GM19035 (cell line): ENCODE measurements around the gene CXADR.
"Not testable (repeated sequence)": the region's sequence is repeated elsewhere in the genome, so short reads cannot be mapped to it uniquely, and the experiment has no call there.

ENCODE experiments used
- ATAC-seq: cut with Tn5 transposase; IDR thresholded peaks from one replicate; pipeline ENCODE4 v1.9.1; 2021; ENCODE audit not compliant: unreplicated experiment

CXADR gene

GRCh38 chr21:17501107-17502006 is 11.5 kb upstream of the CXADR start:
- no peak for ATAC-seq

GRCh38 chr21:17502985-17503384 is 9.9 kb upstream of the CXADR start:
- ATAC-seq = not testable (repeated sequence)

- ATAC-seq = no peak
These were observed 5.9 kb upstream of the CXADR start for GRCh38 chr21:17506951-17507350.

GRCh38 chr21:17507591-17507990 is 5.3 kb upstream of the CXADR start:
- ATAC-seq = no peak

GRCh38 chr21:17513214-17514123 is 626 bp downstream of the CXADR start:
- ATAC-seq = peak; percentile 28

- no peak for ATAC-seq
These were observed 1.4 kb downstream of the CXADR start for GRCh38 chr21:17514124-17514845.

- not testable (repeated sequence) for ATAC-seq
These were observed 4.2 kb downstream of the CXADR start for GRCh38 chr21:17517008-17517407.

GRCh38 chr21:17519208-17519738 is 6.4 kb downstream of the CXADR start:
- no peak for ATAC-seq

- ATAC-seq = no peak
These were observed 7.2 kb downstream of the CXADR start for GRCh38 chr21:17519965-17520609.

- ATAC-seq = no peak
These were observed 10.2 kb downstream of the CXADR start for GRCh38 chr21:17523007-17523451.

- not testable (repeated sequence) for ATAC-seq
These were observed 11.2 kb downstream of the CXADR start for GRCh38 chr21:17523979-17524494.

- no peak for ATAC-seq
These were observed 11.8 kb downstream of the CXADR start for GRCh38 chr21:17524635-17525034.

- no peak for ATAC-seq
These were observed 13.9 kb downstream of the CXADR start for GRCh38 chr21:17526776-17527175.

- ATAC-seq = no peak
These were observed 14.4 kb downstream of the CXADR start for GRCh38 chr21:17527240-17527639.

- no peak for ATAC-seq
These were observed 14.9 kb downstream of the CXADR start for GRCh38 chr21:17527711-17528110.

- ATAC-seq = no peak
These were observed 16.8 kb downstream of the CXADR start for GRCh38 chr21:17529648-17530047.

GRCh38 chr21:17532292-17532691 is 19.4 kb downstream of the CXADR start:
- no peak for ATAC-seq

- ATAC-seq = no peak
These were observed 23.5 kb downstream of the CXADR start for GRCh38 chr21:17536381-17536780.

- no peak for ATAC-seq
These were observed 24.5 kb downstream of the CXADR start for GRCh38 chr21:17537299-17537698.

- no peak for ATAC-seq
These were observed 25.7 kb downstream of the CXADR start for GRCh38 chr21:17538576-17538975.
